Stimulated activated CD8-positive, alpha-beta memory T cell treated with anti-CD3 and anti-CD28 coated beads, Interleukin-12 subunit alpha, Interleukin-12 subunit beta, amount 100 ng/mL, for 24 hours (primary cell): ENCODE measurements around the gene TPBGL.

ENCODE experiments used
- DNase-seq: peaks from one replicate; pipeline ENCODE4 v3.0.0-alpha.2; 2020; ENCODE audit errors: extremely low read depth

Gene TPBGL

GRCh38 chr11:75240311-75241035, at the start of gene TPBGL:
Gene TPBGL, plus strand, starts transcription at chr11:75240774. Its CDS starts 276 bp downstream, at chr11:75241050.
- DNase-seq, result no peak

- DNase-seq, result no peak
Observed at GRCh38 chr11:75191330-75191717, 49.2 kb upstream of the TPBGL start.

GRCh38 chr11:75193271-75193670, 47.3 kb upstream of the TPBGL start:
- no peak for DNase-seq

GRCh38 chr11:75193711-75194110, 46.9 kb upstream of the TPBGL start:
- no peak for DNase-seq

GRCh38 chr11:75194147-75194546, 46.4 kb upstream of the TPBGL start:
- no peak for DNase-seq

- DNase-seq, result no peak
Observed at GRCh38 chr11:75195167-75195962, 45.2 kb upstream of the TPBGL start.

GRCh38 chr11:75196426-75196825, 44.1 kb upstream of the TPBGL start:
- DNase-seq, result no peak

- no peak for DNase-seq
Observed at GRCh38 chr11:75197512-75198277, 42.9 kb upstream of the TPBGL start.

- DNase-seq, result no peak
Observed at GRCh38 chr11:75198278-75198973, 42.1 kb upstream of the TPBGL start.

GRCh38 chr11:75199412-75199955, 41.1 kb upstream of the TPBGL start:
- no peak for DNase-seq

GRCh38 chr11:75200051-75200450, 40.5 kb upstream of the TPBGL start:
- no peak for DNase-seq

- no peak for DNase-seq
Observed at GRCh38 chr11:75200531-75200930, 40.0 kb upstream of the TPBGL start.

- DNase-seq, result no peak
Observed at GRCh38 chr11:75201771-75202170, 38.8 kb upstream of the TPBGL start.

- no peak for DNase-seq
Observed at GRCh38 chr11:75202195-75202594, 38.4 kb upstream of the TPBGL start.

- no peak for DNase-seq
Observed at GRCh38 chr11:75203138-75203537, 37.4 kb upstream of the TPBGL start.

GRCh38 chr11:75203641-75204011, 36.9 kb upstream of the TPBGL start:
- DNase-seq, result no peak

- no peak for DNase-seq
Observed at GRCh38 chr11:75204012-75204674, 36.4 kb upstream of the TPBGL start.

GRCh38 chr11:75204685-75205563, 35.6 kb upstream of the TPBGL start:
- DNase-seq, result peak; percentile 51

GRCh38 chr11:75205564-75206020, 35.0 kb upstream of the TPBGL start:
- no peak for DNase-seq

- no peak for DNase-seq
Observed at GRCh38 chr11:75208446-75208845, 32.1 kb upstream of the TPBGL start.
